GM19372 (cell line): ENCODE measurements around the gene CHAC2.
"Not testable (repeated sequence)": the region's sequence is repeated elsewhere in the genome, so short reads cannot be mapped to it uniquely, and the experiment has no call there.

Experiments used
- ATAC-seq: cut with Tn5 transposase; IDR thresholded peaks from one replicate; pipeline ENCODE4 v1.9.1; 2021; ENCODE audit warnings: mild to moderate bottlenecking, low read depth, moderate library complexity; ENCODE audit not compliant: unreplicated experiment

CHAC2 gene

GRCh38 chr2:53777134-53777533 lies 9.5 kb downstream of the CHAC2 start:
- ATAC-seq: no peak

GRCh38 chr2:53778536-53779162 lies 11.0 kb downstream of the CHAC2 start:
- no peak for ATAC-seq

- no peak for ATAC-seq
Observed at GRCh38 chr2:53780056-53780455, 12.5 kb downstream of the CHAC2 start.

GRCh38 chr2:53782676-53783075 lies 15.1 kb downstream of the CHAC2 start:
- no peak for ATAC-seq

- no peak for ATAC-seq
Observed at GRCh38 chr2:53784436-53784835, 16.8 kb downstream of the CHAC2 start.

GRCh38 chr2:53785366-53785765 lies 17.8 kb downstream of the CHAC2 start:
- no peak for ATAC-seq

- peak; percentile 10 for ATAC-seq
Observed at GRCh38 chr2:53786352-53786704, 18.7 kb downstream of the CHAC2 start.

GRCh38 chr2:53786705-53787613 lies 19.4 kb downstream of the CHAC2 start, which contains the start of the genes ASB3 and ERLEC1:
TSS of gene ASB3 (minus strand) at chr2:53786953. CDS start at chr2:53765572, 21,381 bp downstream.
TSS of gene ERLEC1 (plus strand) at chr2:53787044. CDS start at chr2:53787211, 167 bp downstream.
- peak; percentile 93 for ATAC-seq

- no peak for ATAC-seq
Observed at GRCh38 chr2:53787614-53788289, 20.1 kb downstream of the CHAC2 start.

- ATAC-seq: no peak
Observed at GRCh38 chr2:53793261-53793660, 25.7 kb downstream of the CHAC2 start.

GRCh38 chr2:53793821-53794220 lies 26.2 kb downstream of the CHAC2 start:
- ATAC-seq: no peak

GRCh38 chr2:53801547-53801946 lies 33.9 kb downstream of the CHAC2 start:
- ATAC-seq: no peak

GRCh38 chr2:53802617-53803151 lies 35.1 kb downstream of the CHAC2 start:
- no peak for ATAC-seq

GRCh38 chr2:53811601-53812000 lies 44.0 kb downstream of the CHAC2 start:
- no peak for ATAC-seq

GRCh38 chr2:53813151-53813550 lies 45.5 kb downstream of the CHAC2 start:
- ATAC-seq: no peak

- no peak for ATAC-seq
Observed at GRCh38 chr2:53818854-53819435, 51.3 kb downstream of the CHAC2 start.

- ATAC-seq: no peak
Observed at GRCh38 chr2:53819634-53820033, 52.0 kb downstream of the CHAC2 start.

GRCh38 chr2:53820048-53820447 lies 52.4 kb downstream of the CHAC2 start:
- no peak for ATAC-seq

GRCh38 chr2:53820711-53821110 lies 53.1 kb downstream of the CHAC2 start:
- no peak for ATAC-seq

GRCh38 chr2:53821810-53822209 lies 54.2 kb downstream of the CHAC2 start:
- ATAC-seq: no peak

GRCh38 chr2:53823639-53824038 lies 56.0 kb downstream of the CHAC2 start:
- not testable (repeated sequence) for ATAC-seq
